T-helper 2 cell (primary cell): Measurements from ENCODE around the gene MACROD2.

Experiments
- DNase-seq, 5 experiments: peaks; one replicate each; pipeline versions ENCODE4 v3.0.0 to v3.0.0-alpha.2; 2012 to 2022

Gene MACROD2

GRCh38 chr20:14832630-14833029, 837.3 kb downstream of the MACROD2 start:
- no peak for DNase-seq

- no peak for DNase-seq
Measured at GRCh38 chr20:14838663-14839628, 843.6 kb downstream of the MACROD2 start.

GRCh38 chr20:14845199-14846160, 850.2 kb downstream of the MACROD2 start:
- DNase-seq, result no peak

- no peak for DNase-seq
Measured at GRCh38 chr20:14848806-14849205, 853.5 kb downstream of the MACROD2 start.

- peak in 1 of 5 experiments; percentile 42 for DNase-seq
Measured at GRCh38 chr20:14853079-14853478, 857.8 kb downstream of the MACROD2 start.

- no peak for DNase-seq
Measured at GRCh38 chr20:14855171-14855570, 859.9 kb downstream of the MACROD2 start.

- DNase-seq, result no peak
Measured at GRCh38 chr20:14859627-14860026, 864.3 kb downstream of the MACROD2 start.

GRCh38 chr20:14860410-14860814, 865.1 kb downstream of the MACROD2 start:
- DNase-seq, result no peak

- no peak for DNase-seq
Measured at GRCh38 chr20:14861028-14861699, 865.8 kb downstream of the MACROD2 start.

- no peak for DNase-seq
Measured at GRCh38 chr20:14865169-14865568, 869.9 kb downstream of the MACROD2 start.

- DNase-seq, result no peak
Measured at GRCh38 chr20:14865731-14866130, 870.4 kb downstream of the MACROD2 start.

- DNase-seq, result no peak
Measured at GRCh38 chr20:14866841-14867514, 871.7 kb downstream of the MACROD2 start.

- DNase-seq, result no peak
Measured at GRCh38 chr20:14877301-14878028, 882.1 kb downstream of the MACROD2 start.

- DNase-seq, result no peak
Measured at GRCh38 chr20:14878676-14879019, 883.3 kb downstream of the MACROD2 start.

GRCh38 chr20:14879020-14879697, 883.8 kb downstream of the MACROD2 start:
- DNase-seq, result no peak

- DNase-seq, result no peak
Measured at GRCh38 chr20:14879839-14880238, 884.5 kb downstream of the MACROD2 start.

GRCh38 chr20:14881518-14881917, 886.2 kb downstream of the MACROD2 start:
- DNase-seq, result no peak

GRCh38 chr20:14882157-14882556, 886.8 kb downstream of the MACROD2 start:
- no peak for DNase-seq

- no peak for DNase-seq
Measured at GRCh38 chr20:14882846-14883245, 887.5 kb downstream of the MACROD2 start.

- no peak for DNase-seq
Measured at GRCh38 chr20:14883324-14883723, 888.0 kb downstream of the MACROD2 start.

GRCh38 chr20:14885661-14886060, 890.3 kb downstream of the MACROD2 start:
- DNase-seq, result no peak
